ENCODE results near the gene B3GALT4. TPM values are rescaled to one million over a fixed set of nuclear protein-coding genes. Genes with fewer than 3 reads are reported as not detected.

Gene B3GALT4
- total and polyA plus RNA-seq, 2 of the 13 experiments (the other 11 are each of a cell fraction or from before 2014, with no cell fraction given), result 0.04 to 0.27 TPM

DNA sequence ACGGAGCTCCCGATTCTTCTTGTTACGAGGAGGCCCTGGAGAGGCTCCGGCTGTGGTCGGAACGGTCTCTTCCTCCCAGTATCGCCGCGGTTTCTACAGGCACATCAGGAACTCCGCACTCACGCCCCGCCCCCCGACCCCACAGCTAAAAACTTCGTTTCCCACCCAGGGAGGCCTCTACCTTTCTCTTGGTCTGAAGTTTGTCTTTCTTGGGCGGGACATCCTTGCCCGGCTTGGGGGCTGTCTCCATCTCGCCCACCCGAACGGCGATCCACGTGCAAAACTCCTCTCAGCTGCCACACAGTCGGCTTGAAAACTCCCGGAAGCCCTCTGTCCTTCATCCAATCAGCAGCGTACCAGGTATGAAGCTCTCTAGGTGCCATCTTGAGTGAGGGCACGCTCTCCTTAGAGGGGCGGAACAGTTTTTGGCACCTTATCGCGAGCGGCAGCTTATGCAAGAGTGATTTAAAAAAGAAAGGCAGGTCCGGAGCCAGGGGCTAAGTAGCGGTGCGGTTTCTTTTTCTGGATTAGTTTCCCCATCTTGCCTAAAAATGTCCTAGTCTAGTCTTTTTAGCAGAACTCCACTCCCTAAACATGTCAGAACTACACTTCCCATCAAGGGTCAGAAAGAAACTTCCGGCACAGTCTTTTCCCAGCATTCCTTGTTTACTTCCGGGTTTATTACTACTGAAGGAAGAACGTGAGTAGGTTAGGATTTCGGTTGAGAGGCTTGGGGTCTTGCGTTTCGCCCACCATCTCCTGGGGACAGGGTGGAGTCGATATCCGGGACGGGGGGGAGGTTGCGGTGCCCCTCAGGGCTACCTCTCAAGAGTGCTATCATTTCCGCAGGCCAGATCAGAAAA, 12.2 kb downstream of the B3GALT4 start, which contains the start of the genes PFDN6 and WDR46 (continued):
- TF ChIP-seq ZNF614 (CRISPR knock-in tag; IDR thresholded peaks at IDR 0.05; ENCODE audit: borderline replicate concordance), result no peak
- no peak for TF ChIP-seq NFRKB (IDR thresholded peaks at IDR 0.05)
- TF ChIP-seq SOX5 (CRISPR knock-in tag; IDR thresholded peaks at IDR 0.05; ENCODE audit: borderline replicate concordance), result no peak
- TF ChIP-seq ISL2 (CRISPR knock-in tag; IDR thresholded peaks at IDR 0.05), result peak; percentile 42; the same call in 1 of the 2 replicates
- no peak for TF ChIP-seq MTF1 (CRISPR knock-in tag; IDR thresholded peaks at IDR 0.05)
- TF ChIP-seq JDP2 (CRISPR knock-in tag; IDR thresholded peaks at IDR 0.05; ENCODE audit: borderline replicate concordance), result no peak
- peak; percentile 61; the same call in 1 of the 2 replicates for TF ChIP-seq EED (CRISPR knock-in tag; IDR thresholded peaks at IDR 0.05)
- no peak for TF ChIP-seq SMYD3 (CRISPR knock-in tag; IDR thresholded peaks at IDR 0.05)
- TF ChIP-seq NBN (conservative IDR thresholded peaks at IDR 0.05), result no peak
- peak; percentile 70 for TF ChIP-seq SP4 (CRISPR knock-in tag; IDR thresholded peaks at IDR 0.05)
- TF ChIP-seq HMG20A (CRISPR knock-in tag; IDR thresholded peaks at IDR 0.05; ENCODE audit: borderline replicate concordance), result no peak
- TF ChIP-seq ZNF607 (CRISPR knock-in tag; IDR thresholded peaks at IDR 0.05; ENCODE audit: borderline replicate concordance), result peak; percentile 47; the same call in 1 of the 2 replicates
- peak; percentile 90 for TF ChIP-seq NFYC (CRISPR knock-in tag; IDR thresholded peaks at IDR 0.05)
- TF ChIP-seq, protein P1, sequence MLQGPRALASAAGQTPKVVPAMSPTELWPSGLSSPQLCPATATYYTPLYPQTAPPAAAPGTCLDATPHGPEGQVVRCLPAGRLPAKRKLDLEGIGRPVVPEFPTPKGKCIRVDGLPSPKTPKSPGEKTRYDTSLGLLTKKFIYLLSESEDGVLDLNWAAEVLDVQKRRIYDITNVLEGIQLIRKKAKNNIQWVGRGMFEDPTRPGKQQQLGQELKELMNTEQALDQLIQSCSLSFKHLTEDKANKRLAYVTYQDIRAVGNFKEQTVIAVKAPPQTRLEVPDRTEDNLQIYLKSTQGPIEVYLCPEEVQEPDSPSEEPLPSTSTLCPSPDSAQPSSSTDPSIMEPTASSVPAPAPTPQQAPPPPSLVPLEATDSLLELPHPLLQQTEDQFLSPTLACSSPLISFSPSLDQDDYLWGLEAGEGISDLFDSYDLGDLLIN (CRISPR knock-in tag; IDR thresholded peaks at IDR 0.05; ENCODE audit: borderline replicate concordance), result no peak
- TF ChIP-seq ZNF143 (CRISPR knock-in tag; IDR thresholded peaks at IDR 0.05), result peak; percentile 97
- TF ChIP-seq, protein P2, sequence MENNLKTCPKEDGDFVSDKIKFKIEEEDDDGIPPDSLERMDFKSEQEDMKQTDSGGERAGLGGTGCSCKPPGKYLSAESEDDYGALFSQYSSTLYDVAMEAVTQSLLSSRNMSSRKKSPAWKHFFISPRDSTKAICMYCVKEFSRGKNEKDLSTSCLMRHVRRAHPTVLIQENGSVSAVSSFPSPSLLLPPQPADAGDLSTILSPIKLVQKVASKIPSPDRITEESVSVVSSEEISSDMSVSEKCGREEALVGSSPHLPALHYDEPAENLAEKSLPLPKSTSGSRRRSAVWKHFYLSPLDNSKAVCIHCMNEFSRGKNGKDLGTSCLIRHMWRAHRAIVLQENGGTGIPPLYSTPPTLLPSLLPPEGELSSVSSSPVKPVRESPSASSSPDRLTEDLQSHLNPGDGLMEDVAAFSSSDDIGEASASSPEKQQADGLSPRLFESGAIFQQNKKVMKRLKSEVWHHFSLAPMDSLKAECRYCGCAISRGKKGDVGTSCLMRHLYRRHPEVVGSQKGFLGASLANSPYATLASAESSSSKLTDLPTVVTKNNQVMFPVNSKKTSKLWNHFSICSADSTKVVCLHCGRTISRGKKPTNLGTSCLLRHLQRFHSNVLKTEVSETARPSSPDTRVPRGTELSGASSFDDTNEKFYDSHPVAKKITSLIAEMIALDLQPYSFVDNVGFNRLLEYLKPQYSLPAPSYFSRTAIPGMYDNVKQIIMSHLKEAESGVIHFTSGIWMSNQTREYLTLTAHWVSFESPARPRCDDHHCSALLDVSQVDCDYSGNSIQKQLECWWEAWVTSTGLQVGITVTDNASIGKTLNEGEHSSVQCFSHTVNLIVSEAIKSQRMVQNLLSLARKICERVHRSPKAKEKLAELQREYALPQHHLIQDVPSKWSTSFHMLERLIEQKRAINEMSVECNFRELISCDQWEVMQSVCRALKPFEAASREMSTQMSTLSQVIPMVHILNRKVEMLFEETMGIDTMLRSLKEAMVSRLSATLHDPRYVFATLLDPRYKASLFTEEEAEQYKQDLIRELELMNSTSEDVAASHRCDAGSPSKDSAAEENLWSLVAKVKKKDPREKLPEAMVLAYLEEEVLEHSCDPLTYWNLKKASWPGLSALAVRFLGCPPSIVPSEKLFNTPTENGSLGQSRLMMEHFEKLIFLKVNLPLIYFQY (CRISPR knock-in tag; IDR thresholded peaks at IDR 0.05; ENCODE audit: borderline replicate concordance), result no peak
- TF ChIP-seq, protein P3, sequence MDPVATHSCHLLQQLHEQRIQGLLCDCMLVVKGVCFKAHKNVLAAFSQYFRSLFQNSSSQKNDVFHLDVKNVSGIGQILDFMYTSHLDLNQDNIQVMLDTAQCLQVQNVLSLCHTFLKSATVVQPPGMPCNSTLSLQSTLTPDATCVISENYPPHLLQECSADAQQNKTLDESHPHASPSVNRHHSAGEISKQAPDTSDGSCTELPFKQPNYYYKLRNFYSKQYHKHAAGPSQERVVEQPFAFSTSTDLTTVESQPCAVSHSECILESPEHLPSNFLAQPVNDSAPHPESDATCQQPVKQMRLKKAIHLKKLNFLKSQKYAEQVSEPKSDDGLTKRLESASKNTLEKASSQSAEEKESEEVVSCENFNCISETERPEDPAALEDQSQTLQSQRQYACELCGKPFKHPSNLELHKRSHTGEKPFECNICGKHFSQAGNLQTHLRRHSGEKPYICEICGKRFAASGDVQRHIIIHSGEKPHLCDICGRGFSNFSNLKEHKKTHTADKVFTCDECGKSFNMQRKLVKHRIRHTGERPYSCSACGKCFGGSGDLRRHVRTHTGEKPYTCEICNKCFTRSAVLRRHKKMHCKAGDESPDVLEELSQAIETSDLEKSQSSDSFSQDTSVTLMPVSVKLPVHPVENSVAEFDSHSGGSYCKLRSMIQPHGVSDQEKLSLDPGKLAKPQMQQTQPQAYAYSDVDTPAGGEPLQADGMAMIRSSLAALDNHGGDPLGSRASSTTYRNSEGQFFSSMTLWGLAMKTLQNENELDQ (CRISPR knock-in tag; IDR thresholded peaks at IDR 0.05; ENCODE audit: borderline replicate concordance), result no peak
- peak; percentile 80 for TF ChIP-seq ELF3 (CRISPR knock-in tag; IDR thresholded peaks at IDR 0.05)
- 0 out of 2 replicates have a peak, but pooled peaks have one; percentile 0 for TF ChIP-seq ZNF331 (CRISPR knock-in tag; IDR thresholded peaks at IDR 0.05)
- TF ChIP-seq ZNF224 (CRISPR knock-in tag; IDR thresholded peaks at IDR 0.05), result no peak
- no peak for TF ChIP-seq ETS1 (CRISPR knock-in tag; IDR thresholded peaks at IDR 0.05)
- TF ChIP-seq SNRNP70 (IDR thresholded peaks at IDR 0.05; ENCODE audit: low read depth, low read length), result no peak
- TF ChIP-seq HHEX (CRISPR knock-in tag; IDR thresholded peaks at IDR 0.05), result no peak
